Activated CD8-positive, alpha-beta T cell treated with anti-CD3 and anti-CD28 coated beads for 36 hours (primary cell): ENCODE data around the gene BASP1. TPM values are rescaled to one million over a fixed set of nuclear protein-coding genes. Genes with fewer than 3 reads are reported as not detected.

Experiments used
- ATAC-seq: fragments of 200-7000 bp; cut with Tn5 transposase; one replicate; pipeline ENCODE4 v1.10.0; 2021; ENCODE audit warnings: mild to moderate bottlenecking, moderate library complexity
- CTCF ChIA-PET: fragments of 350-600 bp; sonication (Branson Sonifier 250); formaldehyde crosslinking; loops from one replicate; lab custom pipeline; 2021; ENCODE audit warnings: antibody characterized with exemption; lab: Charles Lee
- POLR2A ChIA-PET: fragments of 350-600 bp; sonication (Branson Sonifier 250); formaldehyde crosslinking; loops from one replicate; lab custom pipeline; 2021; ENCODE audit warnings: antibody characterized with exemption; lab: Charles Lee
- DNase-seq: peaks from one replicate; pipeline ENCODE4 v3.0.0-alpha.2; 2020
- H3K27ac Mint-ChIP-seq: one replicate; pipeline ENCODE4 v1.8.0; 2021; ENCODE audit warnings: mild to moderate bottlenecking, mixed read lengths
- H3K27me3 Mint-ChIP-seq: one replicate; pipeline ENCODE4 v1.8.0; 2021; ENCODE audit warnings: mixed read lengths
- H3K36me3 Mint-ChIP-seq: one replicate; pipeline ENCODE4 v1.8.0; 2021; ENCODE audit warnings: low read depth, mixed read lengths
- H3K4me1 Mint-ChIP-seq: one replicate; pipeline ENCODE4 v1.8.0; 2021; ENCODE audit warnings: low read depth, mixed read lengths
- H3K4me3 Mint-ChIP-seq: one replicate; pipeline ENCODE4 v1.8.0; 2021; ENCODE audit warnings: mild to moderate bottlenecking, moderate library complexity, mixed read lengths
- H3K9me3 Mint-ChIP-seq: one replicate; pipeline ENCODE4 v1.8.0; 2021; ENCODE audit warnings: mixed read lengths
- intact Hi-C: fragments of 100-400 bp; cut with micrococcal nuclease; formaldehyde crosslinking; loops from one replicate; pipeline ENCODE4 v1.10.0; 2022
- total RNA-seq, 2 experiments: library from RNA; stranded (reverse); gene quantifications; one replicate each; pipeline ENCODE4 v1.2.3, GENCODE V29; 2021
- TF ChIP-seq, protein P1 (sequence below): fragments of 200-600 bp; IDR thresholded peaks from one replicate; pipeline ENCODE4 v1.8.0; 2022; ENCODE audit warnings: antibody characterized with exemption, mild to moderate bottlenecking

BASP1 gene
- total RNA-seq, 2 experiments from 2014 or later: 0.18 to 0.47 TPM

DNA sequence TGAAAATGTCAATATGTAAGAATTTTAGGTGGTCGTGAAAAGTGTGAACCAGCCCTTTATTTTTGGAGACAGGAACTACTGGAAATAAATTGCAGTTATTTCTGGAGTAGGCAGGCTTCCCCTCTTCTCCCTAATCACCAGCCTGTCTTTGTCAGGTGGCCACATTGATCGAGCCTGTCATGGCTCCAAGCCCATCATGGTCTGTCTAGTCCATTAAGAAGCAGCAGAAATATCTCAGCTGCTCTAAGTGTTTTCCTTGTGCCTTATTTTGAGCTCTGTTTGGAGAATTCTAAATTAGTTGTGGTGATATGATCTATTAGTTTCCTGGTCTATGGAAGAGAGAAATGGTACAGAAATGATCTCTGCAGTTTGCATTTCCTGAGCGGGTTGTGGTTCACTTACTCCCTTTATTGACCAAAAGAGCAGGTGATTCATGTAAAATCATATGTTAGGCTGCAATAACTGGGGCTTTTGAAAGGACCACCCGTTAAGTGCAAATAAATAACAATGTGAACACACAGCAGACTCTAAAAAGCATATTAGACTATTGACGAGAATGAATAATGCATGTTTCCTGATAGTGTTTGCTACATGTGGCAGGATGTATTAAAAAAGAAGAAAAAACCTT, 42.3 kb downstream of the BASP1 start:
- no peaks in the 10 kb centered on the region for H3K4me1 Mint-ChIP-seq
- no peak for DNase-seq
- TF ChIP-seq, protein P1, sequence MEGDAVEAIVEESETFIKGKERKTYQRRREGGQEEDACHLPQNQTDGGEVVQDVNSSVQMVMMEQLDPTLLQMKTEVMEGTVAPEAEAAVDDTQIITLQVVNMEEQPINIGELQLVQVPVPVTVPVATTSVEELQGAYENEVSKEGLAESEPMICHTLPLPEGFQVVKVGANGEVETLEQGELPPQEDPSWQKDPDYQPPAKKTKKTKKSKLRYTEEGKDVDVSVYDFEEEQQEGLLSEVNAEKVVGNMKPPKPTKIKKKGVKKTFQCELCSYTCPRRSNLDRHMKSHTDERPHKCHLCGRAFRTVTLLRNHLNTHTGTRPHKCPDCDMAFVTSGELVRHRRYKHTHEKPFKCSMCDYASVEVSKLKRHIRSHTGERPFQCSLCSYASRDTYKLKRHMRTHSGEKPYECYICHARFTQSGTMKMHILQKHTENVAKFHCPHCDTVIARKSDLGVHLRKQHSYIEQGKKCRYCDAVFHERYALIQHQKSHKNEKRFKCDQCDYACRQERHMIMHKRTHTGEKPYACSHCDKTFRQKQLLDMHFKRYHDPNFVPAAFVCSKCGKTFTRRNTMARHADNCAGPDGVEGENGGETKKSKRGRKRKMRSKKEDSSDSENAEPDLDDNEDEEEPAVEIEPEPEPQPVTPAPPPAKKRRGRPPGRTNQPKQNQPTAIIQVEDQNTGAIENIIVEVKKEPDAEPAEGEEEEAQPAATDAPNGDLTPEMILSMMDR: no peak
- no peaks in the 10 kb centered on the region for H3K36me3 Mint-ChIP-seq
- ChIA-PET POLR2A (no interaction called here), CTCF (no interaction called here)
- no peaks in the 10 kb centered on the region for H3K27me3 Mint-ChIP-seq
- no peaks in the 10 kb centered on the region for H3K9me3 Mint-ChIP-seq
- intact Hi-C loops: no loop called here
- no peak for ATAC-seq
- H3K4me3 Mint-ChIP-seq: no peak overlapping the region
- no peak overlapping the region for H3K27ac Mint-ChIP-seq

DNA sequence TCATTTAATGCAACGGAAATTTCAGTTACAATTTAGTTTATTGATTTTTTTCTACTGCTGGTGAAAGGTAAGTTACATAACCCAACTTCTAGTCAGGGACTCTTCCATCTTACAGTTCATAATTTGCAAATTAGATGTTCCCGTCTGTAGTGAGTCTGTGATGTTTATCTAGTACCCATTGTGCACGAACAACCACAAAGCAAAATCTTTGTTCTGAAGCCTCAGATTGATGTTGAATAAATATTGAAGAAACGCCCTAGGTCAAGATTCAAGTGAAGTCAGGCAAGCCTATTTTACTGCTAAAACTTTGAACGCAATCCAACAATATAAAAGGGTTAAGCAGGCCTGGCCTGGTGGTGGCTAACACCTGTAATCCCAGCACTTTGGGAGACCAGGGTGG, 43.1 kb downstream of the BASP1 start:
- Mint-ChIP-seq H3K4me1 (no peaks in the 10 kb centered on the region), H3K27ac (no peak overlapping the region)

DNA sequence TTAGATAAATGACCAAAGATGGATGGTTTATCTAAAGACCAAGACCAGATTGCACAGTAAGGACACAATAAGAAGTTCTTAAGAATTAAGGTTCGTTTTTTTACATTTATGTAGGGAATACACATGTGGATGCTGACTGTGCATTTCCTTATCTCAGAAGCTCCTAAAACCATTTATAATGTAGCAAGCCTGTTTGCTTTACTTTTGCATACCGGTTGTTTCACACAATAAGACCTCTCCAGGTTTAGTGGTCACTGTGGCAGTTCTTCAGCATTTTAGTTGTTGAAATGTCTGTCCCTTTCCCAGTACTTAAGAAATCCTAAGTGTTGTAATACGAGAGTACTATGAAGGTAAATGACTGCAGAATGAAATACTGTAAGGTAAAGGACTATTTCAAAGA, 43.6 kb downstream of the BASP1 start:
- H3K9me3 Mint-ChIP-seq: no peaks in the 10 kb centered on the region
- H3K27ac Mint-ChIP-seq: no peak overlapping the region
- POLR2A ChIA-PET: no interaction called here
- no peaks in the 10 kb centered on the region for H3K27me3 Mint-ChIP-seq
- H3K4me1 Mint-ChIP-seq: no peaks in the 10 kb centered on the region
- no peak for ATAC-seq
- CTCF ChIA-PET: no interaction called here
- H3K4me3 Mint-ChIP-seq: no peak overlapping the region
- TF ChIP-seq, protein P1: no peak
- H3K36me3 Mint-ChIP-seq: no peaks in the 10 kb centered on the region
- no peak for DNase-seq
- intact Hi-C loops: no loop called here

More for the DNA sequence above, 43.1 kb downstream of the BASP1 start:
- ChIA-PET POLR2A (no interaction called here), CTCF (no interaction called here)
- ATAC-seq (no peak), DNase-seq (no peak)
- no peaks in the 10 kb centered on the region for H3K36me3 Mint-ChIP-seq
- intact Hi-C loops: no loop called here
- TF ChIP-seq, protein P1: no peak
- H3K4me3 Mint-ChIP-seq: no peak overlapping the region
- H3K9me3 Mint-ChIP-seq: no peaks in the 10 kb centered on the region
- no peaks in the 10 kb centered on the region for H3K27me3 Mint-ChIP-seq

DNA sequence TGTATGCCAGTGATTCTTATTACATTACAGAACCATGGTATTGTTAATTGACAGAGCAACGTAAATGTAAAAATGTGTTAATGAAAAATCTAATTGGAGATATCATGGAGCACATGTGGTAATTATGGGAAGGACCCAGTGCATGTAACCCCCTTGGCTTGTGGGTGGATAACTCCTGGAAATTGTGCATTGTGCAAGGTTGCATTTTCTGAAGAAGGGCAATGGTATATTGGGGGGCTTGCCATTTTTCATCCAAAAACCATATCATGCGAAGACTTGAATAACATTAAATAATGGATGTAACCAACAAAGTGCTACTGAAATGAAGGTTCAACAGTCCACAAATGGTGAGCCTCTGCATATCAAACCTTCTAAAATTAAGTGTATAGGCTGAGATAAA, 47.6 kb downstream of the BASP1 start:
- CTCF ChIA-PET: no interaction called here
- intact Hi-C loops: no loop called here

DNA sequence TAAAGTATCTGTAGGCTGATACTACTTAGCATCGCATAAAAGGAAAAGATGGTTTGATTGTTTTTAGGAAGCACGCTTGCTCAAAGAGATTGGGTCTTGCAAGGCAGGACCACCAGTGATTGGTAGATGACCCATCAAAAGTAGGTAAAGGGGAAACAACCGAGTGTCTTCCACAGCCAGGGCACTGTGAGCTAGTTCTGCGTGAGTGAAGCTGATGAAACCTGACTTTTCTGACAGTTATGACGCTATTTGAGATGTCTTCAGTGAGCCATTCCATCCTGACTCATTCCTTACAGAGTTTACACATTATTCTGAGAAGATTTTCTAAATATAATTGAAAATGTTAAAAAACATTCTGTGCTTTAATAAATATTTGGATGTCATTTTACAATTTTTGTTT, 49.7 kb downstream of the BASP1 start:
- DNase-seq (no peak), ATAC-seq (no peak)
- TF ChIP-seq, protein P1: no peak
- Mint-ChIP-seq H3K36me3 (no peaks in the 10 kb centered on the region), H3K4me3 (no peak overlapping the region), H3K9me3 (no peaks in the 10 kb centered on the region), H3K27me3 (no peaks in the 10 kb centered on the region), H3K27ac (no peak overlapping the region), H3K4me1 (no peaks in the 10 kb centered on the region)
- intact Hi-C loops: no loop called here
- POLR2A ChIA-PET: no interaction called here
- CTCF ChIA-PET: no interaction called here

More for the DNA sequence above, 47.6 kb downstream of the BASP1 start:
- H3K9me3 Mint-ChIP-seq: no peaks in the 10 kb centered on the region
- ATAC-seq: no peak
- no peaks in the 10 kb centered on the region for H3K36me3 Mint-ChIP-seq
- POLR2A ChIA-PET: no interaction called here
- H3K4me3 Mint-ChIP-seq: no peak overlapping the region
- DNase-seq: no peak
- no peaks in the 10 kb centered on the region for H3K4me1 Mint-ChIP-seq
- TF ChIP-seq, protein P1: no peak
- no peak overlapping the region for H3K27ac Mint-ChIP-seq
- no peaks in the 10 kb centered on the region for H3K27me3 Mint-ChIP-seq
